SW 1271 (cell line): ENCODE data around the gene PRPH.
"Not testable (repeated sequence)": the region's sequence is repeated elsewhere in the genome, so short reads cannot be mapped to it uniquely, and the experiment has no call there.

Experiments
- DNase-seq, 2 experiments: peaks; one replicate each; lab custom pipeline; 2025; lab: John Stamatoyannopoulos, UW

The PRPH gene

DNA sequence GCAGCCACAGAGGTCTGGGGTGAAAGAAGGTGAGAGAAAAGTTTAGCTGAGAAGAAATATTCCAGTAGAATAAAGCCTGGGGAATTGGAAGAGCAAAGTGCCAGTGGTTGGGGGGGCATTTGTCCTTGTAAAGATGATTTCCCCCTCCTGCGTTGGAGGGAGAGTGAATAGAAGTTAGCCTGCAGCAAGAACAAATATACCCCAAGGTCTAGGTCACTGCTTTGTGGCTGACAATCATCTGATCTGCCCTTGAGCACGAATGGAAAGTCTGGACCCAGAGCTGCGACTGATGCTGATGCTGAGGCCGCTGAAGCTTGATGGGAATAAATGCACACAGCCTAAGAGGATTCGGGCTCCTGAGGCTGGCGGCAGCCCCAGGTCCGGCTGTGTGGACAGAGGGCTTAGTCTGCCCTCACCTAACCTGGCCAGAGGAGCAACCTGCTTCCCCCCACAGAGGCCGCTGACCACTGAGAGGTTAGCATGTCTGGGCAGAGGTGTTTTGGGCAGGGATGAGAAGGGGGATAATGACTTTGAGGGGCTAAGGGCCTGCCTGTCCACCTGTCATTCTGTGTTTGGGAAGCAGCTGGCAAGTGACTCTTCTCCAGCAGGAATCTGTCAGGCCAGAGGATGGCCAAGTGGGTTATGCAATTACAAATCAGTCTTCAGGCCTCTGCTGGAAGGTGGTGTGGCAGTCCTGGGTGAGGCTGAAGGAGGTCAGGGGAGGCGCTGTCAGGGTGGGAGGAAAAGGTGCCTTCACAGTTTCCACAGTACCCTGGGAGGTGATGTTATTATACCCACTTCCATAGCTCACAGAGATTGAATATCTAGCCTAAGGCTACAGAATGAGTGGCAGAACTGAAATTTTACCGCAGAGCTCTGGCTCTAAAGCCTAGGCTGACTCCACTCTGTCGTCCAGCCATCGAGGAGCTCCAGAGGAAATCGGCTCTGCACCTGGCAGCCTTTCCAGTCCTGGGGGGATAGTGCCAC, 18.4 kb upstream of the PRPH start:
- no peak for DNase-seq

DNA sequence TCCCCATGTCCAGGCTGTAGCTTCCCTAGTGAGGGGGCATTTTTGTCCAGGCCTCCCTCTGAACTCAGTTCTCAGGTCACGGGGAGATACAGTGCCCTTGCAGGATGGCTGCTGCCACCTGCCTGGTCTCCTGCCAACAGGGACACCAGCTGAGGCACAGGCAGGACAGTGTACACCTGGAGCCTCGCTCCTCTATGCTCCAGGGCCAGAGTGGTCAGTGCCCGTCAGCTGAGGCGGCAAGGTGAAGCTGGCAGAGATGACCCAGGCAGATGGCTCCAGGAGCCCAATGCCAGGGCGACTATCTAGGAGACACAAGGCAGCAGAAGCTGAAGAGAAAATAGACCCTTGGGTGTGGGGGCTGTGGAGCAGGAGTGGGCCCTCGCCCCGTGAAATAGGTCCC, 17.5 kb upstream of the PRPH start:
- no peak for DNase-seq

DNA sequence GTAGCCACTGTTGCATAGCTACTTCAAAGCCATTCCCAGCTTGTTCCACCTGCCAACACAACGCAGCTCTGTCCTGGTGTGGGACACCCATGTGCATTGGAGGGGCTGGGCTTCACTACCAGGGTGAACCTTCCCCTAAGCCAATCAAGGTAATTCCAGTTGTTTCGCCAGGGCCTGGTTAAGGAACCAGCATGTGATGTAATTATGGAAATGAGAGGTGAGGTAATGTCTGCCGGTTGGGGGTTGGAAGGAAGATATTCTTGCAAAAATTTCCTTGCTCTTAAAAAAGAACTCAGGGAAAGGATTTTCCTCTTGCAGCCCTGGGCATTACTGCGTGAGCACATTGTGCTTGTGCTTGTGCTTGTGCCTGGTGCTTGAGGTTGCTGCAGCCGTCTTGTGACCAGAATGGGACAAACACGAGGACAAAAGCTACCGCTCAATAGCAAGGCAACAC, 15.2 kb upstream of the PRPH start:
- no peak for DNase-seq

DNA sequence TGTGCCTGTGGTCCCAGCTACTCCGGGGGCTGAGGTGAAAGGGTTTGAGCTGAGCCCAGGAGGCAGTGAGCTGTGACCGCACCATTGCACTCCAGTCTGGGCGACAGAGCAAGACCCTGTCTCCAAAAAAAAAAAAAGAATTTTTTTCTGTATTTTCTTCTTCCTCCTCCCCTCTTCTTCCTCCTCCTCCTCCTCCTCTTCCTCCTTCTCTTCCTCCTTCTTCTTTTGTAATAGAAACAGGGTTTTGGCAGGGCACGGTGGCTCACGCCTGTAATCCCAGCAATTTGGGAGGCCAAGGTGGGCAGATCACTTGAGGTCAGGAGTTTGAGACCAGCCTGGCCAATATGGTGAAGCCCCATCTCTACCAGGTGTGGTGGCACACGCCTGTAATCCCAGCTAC, 14.4 kb upstream of the PRPH start:
- not testable (repeated sequence) for DNase-seq

DNA sequence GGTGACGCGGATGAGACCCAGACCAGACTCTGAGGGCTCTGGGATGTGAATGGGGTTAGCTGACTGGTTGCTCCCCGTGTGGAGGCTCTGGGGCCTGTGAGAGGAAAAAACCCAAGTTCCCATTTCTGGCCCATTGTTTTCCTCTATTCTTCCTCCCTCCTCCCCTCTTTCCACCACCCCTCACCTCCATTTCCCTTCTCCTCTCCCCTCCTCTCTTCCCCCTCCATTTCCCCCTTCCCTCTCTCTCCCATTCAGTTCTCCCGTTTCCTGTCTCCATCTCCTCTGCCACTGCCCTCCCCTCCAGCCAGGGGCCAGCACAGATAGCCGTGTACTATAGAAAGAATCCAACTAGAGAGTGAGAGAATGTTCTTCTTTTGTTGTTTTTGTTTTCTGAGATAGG, 12.6 kb upstream of the PRPH start:
- no peak for DNase-seq

DNA sequence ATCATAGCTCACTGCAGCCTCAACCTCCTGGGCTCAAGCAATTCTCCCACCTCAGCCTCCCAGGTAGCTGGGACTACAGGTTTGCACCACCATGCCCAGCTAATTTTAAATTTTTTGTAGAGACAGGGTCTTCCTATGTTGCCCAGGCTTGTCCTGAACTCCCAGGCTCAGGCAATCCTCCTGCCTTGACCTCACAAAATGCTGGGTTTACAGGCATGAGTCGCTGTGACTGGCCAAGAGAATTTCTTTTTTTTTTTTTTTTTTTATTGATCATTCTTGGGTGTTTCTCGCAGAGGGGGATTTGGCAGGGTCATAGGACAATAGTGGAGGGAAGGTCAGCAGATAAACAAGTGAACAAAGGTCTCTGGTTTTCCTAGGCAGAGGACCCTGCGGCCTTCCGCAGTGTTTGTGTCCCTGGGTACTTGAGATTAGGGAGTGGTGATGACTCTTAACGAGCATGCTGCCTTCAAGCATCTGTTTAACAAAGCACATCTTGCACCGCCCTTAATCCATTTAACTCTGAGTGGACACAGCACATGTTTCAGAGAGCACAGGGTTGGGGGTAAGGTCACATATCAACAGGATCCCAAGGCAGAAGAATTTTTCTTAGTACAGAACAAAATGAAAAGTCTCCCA, 12.1 kb upstream of the PRPH start:
- DNase-seq, result not testable (repeated sequence)

DNA sequence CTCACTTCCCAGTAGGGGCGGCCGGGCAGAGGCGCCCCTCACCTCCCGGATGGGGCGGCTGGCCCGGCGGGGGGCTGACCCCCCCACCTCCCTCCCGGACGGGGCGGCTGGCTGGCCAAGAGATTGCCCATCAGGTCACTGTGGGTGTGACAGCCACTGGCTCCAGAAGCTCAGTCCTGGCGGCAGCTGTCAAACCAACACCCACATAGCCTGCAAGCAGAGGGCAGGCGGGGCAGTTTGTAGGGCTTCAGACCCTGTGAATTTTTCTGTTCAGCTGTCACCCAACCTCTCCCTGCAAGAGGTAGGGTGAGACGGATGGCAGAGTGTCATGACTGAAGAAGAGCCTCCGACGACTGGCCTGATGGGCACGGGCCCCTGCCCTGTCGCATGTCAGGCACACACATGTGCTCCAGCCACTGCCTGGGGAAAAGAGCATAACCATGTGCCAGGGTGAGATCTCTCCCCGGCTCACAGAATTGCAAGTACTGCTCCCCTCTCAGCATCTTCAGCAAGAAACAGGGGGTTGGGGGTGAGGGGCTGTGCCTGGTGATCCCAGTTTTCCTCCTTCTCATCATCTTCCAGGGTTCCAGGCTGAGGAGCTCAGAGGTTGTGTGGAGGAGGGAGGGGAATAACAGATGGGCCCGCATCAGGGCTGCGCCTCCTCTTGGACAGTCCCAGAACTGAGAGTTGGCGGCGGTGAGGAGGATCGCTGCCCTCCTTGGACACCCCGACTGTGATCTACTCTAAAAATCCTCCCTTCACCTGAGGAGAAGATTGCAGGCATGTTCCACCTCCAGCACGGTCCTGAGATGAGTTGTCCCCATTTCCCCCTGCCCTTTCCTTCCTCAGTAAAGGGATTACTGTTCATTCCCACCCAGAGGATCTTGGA, 11.2 kb upstream of the PRPH start:
- DNase-seq, result no peak

DNA sequence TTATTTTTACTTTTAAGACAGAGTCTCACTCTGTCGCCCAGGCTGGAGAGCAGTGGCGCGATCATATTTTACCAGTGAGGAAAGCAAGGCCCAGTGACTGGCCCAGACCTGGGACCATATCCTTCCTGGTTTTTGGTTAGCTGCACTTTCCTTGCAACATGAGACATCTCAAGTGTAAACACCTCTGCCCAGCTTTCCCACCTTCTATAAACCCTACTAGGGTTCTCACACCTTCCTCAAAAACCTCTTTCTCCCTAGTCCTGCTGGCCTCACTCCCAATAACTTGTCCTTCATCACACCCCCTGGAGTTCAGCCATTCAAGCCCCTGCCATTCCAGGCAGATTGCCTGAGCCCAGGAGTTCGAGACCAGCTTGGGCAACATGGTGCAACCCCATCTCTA, 10.3 kb upstream of the PRPH start:
- DNase-seq, result no peak

DNA sequence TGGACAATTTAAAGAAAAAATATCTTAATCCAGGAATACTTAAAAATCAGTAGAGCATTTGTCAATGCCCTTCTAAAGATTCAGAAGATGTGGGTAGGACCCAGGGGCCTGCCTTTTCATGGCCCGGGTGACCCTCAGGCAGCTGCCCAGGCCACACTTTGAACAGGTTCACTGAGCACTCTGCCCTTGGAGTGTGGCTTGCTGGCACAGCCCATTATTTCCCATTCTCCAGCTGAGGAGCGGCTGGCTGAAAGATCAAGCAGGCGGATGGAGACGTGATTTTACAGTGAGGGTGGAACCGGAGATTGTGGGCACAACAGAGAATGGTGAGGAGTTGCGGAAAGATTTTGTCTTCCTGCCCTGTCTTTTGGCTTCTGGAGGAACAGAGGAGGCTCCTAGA, 7.1 kb upstream of the PRPH start:
- DNase-seq, result no peak

DNA sequence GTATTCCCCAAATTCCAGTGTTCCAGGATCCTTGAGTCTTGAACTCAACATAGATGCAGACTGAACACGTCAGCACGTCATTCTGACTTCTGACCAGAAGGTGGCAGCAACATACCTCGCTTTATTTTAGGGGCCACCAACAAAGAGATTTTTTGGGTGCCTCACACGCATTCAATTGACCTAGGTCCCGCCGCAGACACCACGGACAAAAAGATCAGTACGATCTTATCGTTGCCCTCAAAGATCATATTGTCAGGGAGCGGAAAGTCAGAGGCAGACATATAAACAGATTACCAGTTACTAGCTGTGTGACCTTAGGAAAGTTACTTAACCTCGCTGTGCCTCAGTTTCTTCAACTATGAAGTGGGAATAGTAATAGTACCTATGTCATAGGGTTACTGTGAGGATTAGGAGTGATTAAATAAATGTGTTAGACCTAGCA, 6.5 kb upstream of the PRPH start:
- DNase-seq, result peak in 1 of 2 experiments; percentile 39

DNA sequence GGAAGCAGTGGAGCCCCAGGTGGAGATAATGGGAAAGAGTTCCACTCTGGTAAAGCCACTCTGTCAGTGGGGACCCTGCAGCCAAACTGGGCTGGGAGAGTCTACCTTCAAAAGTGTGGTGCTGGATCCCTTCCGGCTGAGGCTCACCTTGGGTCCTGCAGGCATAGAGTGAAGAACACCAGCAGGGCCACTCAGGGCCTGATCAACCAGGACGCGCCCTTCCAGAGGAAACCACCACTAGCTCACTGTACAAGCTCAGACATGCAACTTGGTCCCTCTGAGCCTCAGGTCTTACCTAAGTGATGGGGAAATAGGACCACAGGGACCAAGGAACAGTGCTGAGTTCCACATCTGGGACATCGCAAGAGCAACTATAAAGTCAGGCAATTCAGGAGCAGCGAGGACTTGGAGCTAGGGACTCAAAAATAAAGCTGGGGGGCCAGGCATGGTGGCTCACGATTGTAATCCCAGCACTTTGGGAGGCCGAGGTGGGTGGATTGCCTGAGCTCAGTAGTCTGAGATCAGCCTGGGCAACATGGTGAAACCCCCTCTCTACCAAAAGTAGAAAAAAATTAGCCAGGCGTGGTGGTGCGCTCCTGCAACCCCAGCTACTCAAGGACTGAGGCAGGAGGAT, 5.9 kb upstream of the PRPH start:
- no peak for DNase-seq

DNA sequence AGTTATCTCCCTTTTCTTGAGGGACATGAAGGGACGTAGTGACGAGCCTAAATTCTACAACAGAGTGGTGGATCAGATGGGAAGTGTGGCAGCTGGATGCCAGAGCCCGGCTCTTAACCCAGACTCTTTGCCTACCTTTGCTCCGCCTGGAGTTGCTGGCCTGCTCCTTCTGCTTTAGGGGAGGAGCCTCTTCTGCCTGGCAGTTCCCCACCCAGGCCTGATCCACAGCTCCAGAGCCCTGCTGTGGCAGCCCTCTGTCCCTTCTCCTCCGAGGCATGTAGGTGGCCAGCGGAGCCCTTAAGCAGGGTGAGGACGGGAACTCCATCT, 2.3 kb upstream of the PRPH start:
- DNase-seq, result no peak

DNA sequence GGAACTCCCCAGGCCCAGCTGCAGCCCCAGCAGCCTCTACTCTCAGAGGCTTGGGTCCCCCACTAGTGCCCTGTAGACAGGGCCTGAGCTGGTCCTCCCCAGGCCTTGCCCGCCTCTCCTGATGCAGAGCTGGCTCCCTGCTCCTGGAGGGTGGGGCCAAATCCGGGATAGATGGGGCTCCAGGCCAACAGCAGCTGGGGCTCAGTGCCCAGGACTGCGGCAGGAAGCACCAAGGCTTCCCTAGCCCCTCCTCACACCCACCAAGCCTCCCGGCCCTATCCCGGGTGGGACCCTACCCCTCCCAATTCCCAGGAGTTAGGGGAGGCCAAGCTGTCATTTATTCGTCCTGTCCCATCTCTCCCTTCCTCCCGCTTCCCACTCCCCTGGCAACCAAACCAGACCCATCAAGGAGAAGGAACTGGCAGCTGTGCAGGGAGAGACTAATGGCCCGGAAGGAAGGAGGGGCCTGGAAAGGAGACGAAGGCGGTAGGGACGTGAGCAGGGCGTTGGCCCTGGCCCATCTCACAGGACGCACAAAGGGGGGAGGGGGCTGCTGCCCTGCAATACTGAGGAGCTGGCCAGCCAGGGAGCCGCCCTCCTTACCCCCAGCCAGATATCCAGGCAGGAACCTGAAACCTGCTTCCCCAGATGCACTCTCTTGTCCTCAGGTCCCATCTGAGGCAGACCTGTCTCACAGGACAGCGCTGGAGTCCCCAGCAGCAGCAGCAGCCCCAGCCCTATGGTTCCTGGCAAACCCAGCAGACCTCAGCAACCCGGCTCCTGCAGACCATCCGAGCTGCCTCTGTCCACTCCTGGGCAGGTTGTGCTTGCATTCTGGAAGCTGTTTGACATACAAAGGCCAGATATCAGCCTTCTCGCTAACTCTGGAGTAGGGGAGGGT, 1.6 kb upstream of the PRPH start:
- no peak for DNase-seq

DNA sequence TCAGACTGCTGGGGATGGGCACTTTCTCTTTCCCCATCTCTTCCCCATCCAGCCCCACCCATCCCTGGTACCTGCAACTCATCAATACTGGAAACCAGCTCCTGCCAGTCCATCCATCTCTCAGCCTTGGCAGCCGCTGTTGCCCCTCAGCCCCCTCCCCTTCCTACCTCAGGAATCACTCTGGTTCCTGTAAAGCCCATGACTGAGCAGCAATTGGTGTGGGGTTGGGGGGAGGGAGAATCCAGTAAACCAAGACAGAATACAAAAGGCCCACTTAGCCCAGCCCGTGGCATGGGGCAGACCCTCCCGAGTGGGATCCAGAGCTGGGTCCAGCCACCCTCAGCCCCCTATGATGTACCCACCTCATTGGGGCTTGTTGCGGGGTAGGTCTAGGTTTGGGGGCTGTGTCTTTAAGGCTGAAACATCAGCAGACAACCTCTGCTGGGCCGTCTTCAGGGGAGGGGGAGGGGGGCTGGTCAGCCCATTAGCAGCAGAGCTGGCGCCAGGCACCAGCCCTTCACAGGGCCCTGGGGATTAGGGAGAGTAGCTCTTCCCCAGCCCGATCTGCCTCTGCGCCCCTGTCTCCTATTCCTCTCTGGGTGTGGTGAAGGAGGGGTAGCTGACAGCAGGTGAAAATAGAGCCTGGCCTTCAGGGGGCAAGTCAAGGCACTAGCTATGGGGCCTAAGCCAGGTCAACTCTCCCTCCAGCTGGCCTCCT, 702 bp upstream of the PRPH start:
- no peak for DNase-seq

DNA sequence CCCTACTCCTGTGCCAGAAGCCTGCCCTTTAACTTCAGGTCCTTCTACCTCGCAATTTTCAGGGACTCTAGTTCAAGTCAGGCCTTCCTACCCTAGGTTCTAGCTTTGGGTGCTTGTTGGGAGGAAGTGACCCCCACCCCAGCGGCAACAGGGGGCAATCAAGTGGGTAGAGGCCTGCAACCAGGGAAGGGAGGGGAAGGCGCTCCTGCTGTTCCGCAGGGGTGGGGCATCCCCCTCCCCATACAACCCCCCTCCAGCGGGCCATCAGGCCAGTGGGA, 204 bp upstream of the PRPH start:
- no peak for DNase-seq

DNA sequence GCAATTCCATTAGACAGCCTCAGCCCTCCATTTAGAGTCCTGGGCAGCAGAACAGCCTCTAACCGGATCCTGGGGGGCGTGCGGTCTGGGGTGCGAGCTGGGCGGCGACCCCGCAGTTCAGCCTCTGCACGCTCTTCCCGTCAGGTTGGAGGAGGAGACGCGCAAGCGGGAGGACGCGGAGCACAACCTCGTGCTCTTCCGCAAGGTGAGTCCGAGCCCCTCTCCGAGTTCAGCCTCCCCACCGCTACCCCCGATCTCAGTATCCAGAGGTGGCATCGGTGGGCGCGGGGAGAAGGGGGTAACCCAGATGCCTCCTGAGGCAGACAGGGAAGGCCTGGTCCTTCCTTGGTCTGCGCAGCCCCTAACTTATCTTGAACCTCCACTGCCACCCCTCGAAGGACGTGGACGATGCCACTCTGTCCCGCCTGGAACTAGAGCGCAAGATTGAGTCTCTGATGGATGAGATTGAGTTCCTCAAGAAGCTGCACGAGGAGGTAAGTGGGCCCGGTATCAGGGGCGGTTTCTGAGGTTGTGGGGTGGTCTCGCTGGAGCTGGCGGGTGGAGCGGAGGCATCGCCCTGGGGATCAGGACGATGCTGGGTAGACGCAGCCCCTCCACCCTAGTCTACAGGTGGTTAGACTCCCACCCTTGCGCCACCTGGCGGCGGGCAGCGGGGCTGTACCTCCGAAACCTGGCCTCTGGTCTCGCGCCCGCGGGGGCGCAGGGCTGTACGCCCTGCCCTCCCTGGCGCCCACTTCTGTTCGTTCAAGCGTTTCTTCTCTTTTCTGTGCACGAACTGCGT, 1.3 kb downstream of the PRPH start:
- DNase-seq, result peak in 1 of 2 experiments; percentile 25

DNA sequence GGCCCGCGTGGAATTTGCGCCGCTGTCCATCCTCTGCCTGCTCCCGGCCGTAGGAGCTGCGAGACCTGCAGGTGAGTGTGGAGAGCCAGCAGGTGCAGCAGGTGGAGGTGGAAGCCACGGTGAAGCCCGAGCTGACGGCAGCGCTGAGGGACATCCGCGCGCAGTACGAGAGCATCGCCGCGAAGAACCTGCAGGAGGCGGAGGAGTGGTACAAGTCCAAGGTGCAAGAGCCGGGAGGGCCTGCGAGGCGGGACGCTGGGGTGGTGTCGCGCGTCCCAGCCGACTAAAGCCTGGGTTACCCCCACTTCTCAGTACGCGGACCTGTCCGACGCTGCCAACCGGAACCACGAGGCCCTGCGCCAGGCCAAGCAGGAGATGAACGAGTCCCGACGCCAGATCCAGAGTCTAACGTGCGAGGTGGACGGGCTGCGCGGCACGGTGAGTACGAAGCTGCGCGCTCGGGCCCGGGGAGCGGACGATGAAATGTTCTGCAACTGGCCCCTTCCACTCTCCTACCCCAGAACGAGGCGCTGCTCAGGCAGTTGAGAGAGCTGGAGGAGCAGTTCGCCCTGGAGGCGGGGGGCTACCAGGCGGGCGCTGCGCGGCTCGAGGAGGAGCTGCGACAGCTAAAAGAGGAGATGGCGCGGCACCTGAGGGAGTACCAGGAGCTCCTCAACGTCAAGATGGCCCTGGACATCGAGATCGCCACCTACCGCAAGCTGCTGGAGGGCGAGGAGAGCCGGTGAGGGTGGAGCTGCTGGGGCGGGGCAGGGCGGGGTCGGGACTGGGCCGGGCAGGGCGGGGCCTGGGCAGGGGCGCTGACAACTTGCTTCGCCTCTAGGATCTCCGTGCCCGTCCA, 2.1 kb downstream of the PRPH start:
- DNase-seq, result peak; percentile 45 to 64

DNA sequence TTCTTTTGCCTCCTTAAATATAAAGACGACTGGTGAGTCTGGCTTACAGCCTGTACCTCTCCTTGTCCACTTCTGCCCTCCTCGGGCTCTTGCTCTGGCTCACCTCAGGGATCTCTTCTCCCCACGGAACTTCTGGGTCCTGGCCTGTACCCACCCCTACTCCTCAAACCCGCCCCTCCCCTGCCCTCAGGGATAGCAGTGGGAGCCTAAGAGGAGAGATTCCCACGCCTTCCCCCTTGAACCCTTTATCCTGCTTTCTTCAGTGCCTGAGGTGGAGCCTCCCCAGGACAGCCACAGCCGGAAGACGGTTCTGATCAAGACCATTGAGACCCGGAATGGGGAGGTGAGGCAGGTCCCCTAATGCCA, 2.7 kb downstream of the PRPH start:
- no peak for DNase-seq

DNA sequence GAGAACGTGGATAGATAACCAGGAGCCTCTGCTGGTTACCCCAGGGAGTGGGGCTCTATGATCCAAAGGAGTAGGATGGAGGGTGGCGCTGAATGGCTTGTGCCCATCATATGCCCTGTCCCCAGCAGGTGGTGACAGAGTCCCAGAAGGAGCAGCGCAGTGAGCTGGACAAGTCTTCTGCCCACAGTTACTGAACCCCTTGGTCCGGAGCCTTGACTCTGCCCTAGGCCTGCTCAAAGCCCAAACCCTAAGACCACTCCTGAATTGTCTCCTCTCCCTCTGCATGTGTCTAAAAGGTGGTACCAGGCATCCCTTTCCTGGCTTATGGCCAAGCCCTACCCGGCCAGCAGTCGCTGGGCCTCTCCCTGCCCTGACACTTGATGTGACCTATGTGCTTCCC, 3.2 kb downstream of the PRPH start:
- no peak for DNase-seq
